Right forelimb (tissue), 1 donor: Measurements from ENCODE around the gene TSHB.

Source experiments
- DNase-seq: peaks from one replicate; pipeline ENCODE4 v3.0.0-alpha.2; 2018

TSHB gene

DNA sequence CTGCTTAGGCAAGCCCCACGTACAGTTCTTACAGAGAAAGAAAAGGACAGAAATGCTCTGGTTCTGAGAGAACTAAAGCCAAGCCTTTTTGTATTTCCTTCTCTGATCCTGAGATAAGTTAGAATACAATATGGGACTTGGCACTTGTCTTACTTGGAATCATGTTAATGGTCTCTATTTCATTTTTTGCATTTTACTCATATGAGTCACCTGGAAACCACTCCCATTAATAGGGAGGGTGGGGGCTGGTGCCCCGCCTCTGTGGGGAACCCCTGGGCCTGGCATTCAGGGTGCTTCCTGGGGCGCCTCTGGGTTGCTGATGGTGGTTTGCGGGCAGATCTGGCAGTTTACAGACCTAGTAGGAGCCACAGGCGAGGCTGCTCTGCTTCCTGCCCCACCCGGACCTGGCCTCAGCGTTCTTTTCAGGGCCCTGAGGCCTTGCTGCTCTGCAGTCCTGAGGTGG is 32.9 kb downstream of the TSHB start:
- DNase-seq: no peak

DNA sequence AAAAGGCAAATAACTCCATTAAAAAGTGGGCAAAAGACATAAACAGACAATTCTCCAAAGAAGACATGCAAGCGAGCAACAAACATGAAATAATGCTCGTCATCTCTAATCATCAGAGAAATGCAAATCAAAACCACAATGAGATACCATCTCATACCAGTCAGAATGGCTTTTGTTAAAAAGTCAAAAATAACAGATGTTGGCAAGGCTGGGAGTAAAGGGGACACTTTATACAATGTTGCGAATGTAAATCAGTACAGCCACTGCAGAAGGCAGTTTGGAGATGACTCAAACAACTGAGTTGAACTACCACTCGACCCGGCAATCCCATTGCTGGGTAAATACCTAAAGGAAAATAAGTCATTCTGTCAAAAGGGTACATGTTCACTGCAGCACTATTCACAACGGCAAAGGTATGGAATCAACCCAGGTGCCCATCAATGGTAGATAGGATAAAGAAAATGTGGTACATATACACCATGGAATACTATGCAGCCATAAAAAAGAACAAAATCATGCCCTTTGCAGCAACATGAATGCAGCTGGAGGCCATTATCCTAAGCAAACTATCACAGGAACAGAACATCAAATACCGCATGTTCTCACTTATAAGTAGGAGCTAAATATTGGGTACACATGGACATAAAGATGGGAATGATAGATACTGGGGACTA is 33.7 kb downstream of the TSHB start:
- no peak for DNase-seq

GRCh38 chr1:115064461-115064860 is 34.8 kb downstream of the TSHB start:
- no peak for DNase-seq

DNA sequence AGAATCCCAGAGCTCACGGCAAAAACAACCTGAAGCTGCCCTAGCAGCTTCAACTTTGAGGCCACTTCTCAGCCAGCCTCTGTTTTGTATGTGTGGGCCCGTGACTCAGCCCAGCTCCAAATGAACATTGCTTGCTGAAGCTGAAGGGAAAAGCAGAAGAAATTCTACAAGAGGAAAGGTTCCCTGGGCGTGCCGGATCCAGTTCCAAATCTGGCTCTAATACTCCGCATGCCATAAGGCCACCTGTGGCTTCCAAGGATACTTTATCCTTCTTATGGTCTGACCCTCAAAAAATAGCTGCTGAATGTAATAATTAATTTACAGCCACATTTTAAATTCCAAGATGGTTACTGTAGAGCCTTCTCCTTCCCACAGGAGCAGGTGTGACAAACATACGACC is 35.4 kb downstream of the TSHB start:
- DNase-seq: no peak

GRCh38 chr1:115067161-115067859 is 37.7 kb downstream of the TSHB start:
- DNase-seq: no peak

DNA sequence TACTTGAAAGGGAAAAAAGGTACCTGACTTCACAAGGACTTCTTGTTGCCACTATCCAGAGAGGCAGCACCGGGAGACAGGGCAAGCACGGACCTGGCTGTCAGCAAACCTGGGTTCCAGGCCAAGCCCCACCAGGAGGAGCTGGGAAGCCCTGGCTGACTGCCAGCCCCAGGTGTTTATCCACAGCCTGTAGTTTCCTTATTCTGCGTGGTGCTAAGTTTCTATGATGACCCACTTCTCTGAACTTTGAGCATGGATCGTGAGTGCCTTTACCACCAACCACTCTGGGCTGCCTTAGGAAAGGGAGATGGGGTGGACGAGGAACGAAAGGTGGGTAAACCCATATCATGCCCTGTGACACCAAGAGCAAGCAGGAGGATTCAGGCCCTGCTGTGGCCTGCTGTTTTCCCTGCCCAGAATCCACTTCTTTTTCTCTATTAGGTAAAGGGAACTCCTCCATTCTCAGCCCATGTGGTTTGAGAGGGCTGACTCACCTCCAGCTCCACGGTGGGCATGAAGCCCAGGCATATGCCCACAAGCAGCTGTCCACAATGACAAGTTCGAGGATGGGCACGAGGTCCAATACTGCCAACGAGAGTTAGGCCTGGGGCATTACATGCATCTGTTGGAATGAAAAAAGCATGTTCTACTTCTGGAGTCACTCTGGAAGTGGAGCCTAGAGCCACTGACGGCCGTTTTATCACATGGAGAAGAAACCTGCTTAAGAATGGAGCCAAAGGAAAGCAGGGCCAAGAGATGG is 39.4 kb downstream of the TSHB start:
- no peak for DNase-seq

- DNase-seq: no peak
These were observed 40.2 kb downstream of the TSHB start for GRCh38 chr1:115069659-115070308.

- no peak for DNase-seq
These were observed 41.5 kb downstream of the TSHB start for GRCh38 chr1:115071012-115071664.

GRCh38 chr1:115073298-115074087 is 43.9 kb downstream of the TSHB start:
- no peak for DNase-seq

DNA sequence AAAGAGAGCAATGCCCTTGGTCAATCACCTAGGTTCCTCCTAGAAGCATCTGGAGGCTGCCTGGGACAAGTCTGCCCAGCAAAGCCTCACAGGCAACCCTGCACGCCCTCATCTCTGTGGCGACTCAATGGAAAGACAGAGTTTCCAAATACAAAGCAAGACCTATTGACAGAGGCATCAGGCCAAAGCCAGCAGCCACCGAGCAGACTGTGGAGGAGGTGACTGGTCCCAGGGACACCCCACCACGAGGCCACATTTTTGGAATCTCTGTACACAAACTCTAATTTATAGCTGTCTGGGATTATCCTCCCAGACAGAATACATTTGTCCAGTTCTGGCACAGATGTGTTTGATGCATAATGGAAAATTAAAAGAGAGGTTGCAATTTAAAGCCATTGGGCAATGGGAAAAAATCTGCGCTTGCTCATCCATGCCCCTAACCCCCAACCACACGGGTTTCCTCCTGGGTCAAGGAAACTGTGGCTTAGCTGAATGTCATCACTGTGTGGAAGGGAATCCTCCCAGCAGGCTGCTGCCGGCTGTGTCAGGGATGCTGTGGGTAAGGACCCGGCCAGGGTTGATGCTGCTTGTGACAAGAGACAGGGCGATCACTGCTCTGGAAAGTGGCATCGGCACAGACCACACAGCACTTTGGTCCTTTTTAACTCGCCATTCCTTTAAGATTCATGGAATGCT is 45.4 kb downstream of the TSHB start:
- no peak for DNase-seq

DNA sequence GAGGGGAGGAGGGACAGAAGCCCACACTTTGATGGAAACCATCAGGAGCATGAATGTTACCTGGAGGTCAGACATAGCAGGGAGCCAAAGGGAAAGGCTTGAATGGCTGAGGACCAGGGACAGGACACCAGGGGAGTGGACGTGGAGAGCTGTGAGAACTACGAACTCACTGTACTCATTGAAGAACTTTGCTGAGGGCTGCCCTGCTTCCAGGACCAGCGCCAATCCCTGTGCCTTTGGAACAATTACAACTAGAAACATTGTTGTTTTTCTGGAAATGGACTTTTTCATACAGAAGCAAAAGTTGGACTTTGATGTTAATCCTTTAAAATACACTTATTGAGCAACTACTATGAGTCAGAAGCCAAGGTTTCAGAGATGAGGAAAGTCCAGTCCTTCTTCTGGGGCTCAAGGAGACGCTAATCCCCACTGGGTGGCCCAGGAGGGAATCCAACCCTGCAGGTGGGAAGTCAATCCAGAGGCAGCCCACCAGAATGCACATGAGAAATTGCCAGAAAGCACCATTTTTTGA is 46.8 kb downstream of the TSHB start:
- no peak for DNase-seq

GRCh38 chr1:115077286-115077983 is 47.8 kb downstream of the TSHB start:
- no peak for DNase-seq

DNA sequence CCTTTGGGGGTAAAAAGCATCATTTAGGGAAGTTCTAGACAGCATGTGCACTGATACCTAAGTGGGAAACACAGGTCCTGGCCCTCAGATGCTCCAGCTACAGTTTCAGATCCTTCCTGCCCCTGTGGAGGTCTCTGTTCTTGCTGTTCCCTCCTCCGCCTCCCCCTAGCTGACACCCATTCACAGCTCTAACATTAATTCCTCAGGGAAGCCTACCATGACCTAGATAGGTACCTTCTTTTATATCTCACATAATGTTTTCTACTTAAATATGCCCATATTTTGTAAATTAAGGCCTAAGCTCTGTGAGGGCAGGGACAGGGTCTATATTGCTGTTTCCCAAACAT is 48.3 kb downstream of the TSHB start:
- no peak for DNase-seq

- no peak for DNase-seq
These were observed 49.1 kb downstream of the TSHB start for GRCh38 chr1:115078708-115079107.

DNA sequence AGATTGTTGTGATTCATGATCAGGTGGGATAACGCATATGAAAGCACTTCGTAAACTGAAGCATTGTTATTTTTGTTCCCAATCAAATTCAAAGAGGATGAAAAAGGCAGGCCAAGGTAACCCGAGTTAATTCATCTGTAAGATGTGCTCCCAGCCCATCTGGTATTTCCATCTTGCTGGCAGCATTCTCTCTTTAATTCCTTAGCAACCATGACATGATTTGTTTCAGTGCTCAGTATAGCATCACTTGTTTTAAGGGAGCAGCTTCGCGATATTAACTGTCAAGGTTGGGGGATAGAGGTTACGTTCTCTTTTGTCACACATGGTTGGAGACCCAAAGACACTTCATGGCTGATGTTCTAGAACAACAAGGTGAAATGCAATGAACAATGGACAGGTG is 53.3 kb downstream of the TSHB start:
- no peak for DNase-seq
